ENCODE results near the gene CHD1. TPM values are rescaled to one million over a fixed set of nuclear protein-coding genes. Genes with fewer than 3 reads are reported as not detected.
A peak's percentile ranks its signal among the peaks of the same experiment; 100 is the strongest.

Gene CHD1
- total RNA-seq, 1 donor from 2014 or later = 39.0 TPM

DNA sequence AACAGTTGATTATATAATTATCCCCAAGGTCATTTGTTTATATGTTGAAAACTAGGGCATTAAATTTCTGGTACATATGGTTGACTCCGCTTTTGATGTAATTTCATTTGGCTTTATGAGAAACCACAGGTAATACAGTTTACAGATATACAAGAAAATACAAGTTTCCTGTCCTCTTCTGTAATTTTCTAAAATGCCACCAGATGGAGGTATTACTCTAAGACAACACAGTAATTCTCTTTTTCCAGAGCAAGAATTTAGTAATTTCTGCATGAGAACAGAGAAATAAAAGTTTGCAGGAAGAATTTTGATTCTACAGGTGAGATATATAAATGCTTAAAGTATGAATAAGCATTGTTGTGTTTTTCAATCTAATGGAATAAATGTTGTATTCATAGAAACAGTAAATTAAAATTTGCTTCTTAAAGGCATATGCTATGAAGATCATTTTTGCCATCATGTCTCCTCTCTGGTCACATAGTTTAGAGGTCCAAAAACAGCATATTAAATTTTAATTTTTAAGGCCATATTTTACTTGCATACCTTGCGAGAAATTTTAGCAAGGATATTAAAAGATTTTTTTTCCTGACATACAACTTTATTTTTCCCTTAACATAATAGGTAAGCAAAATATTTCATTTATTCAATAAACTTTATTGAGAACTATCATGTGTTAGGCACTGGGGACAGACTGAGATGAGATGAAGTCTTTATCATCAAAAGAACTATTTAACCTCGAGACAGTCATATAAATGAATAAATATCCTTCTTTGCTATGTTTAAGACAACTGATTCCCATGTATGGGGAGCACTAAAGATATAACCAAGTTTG is 22.7 kb downstream of the CHD1 start:
- H3K9me3 ChIP-seq (ENCODE audit: insufficient read depth, low read depth, low read length) = no peaks in the 10 kb centered on the region
- H3K36me3 ChIP-seq (ENCODE audit: insufficient read depth, low read length) = peaks cover 15% of the 10 kb centered on the region
- no peak overlapping the region for H2AFZ ChIP-seq (ENCODE audit: low read depth, low read length)
- Mint-ChIP-seq H3K4me3 (ENCODE audit: unreplicated experiment) (no peak overlapping the region), H3K4me1 (ENCODE audit: low read depth, unreplicated experiment) (peaks cover 12% of the 10 kb centered on the region), H3K27me3 (ENCODE audit: low read depth, unreplicated experiment) (no peaks in the 10 kb centered on the region), H3K27ac (ENCODE audit: unreplicated experiment) (no peak overlapping the region), H3K36me3 (ENCODE audit: low read depth, unreplicated experiment) (peaks cover 2% of the 10 kb centered on the region), H3K9me3 (ENCODE audit: unreplicated experiment) (no peaks in the 10 kb centered on the region)
- no peaks in the 10 kb centered on the region for H3K27me3 ChIP-seq (ENCODE audit: insufficient read depth, low read length)
- H3K4me2 ChIP-seq (ENCODE audit: low read length) = no peak overlapping the region
- H3K4me3 ChIP-seq (ENCODE audit: insufficient read depth, low read depth, low read length) = no peak overlapping the region
- DNase-seq (ENCODE audit: low read depth) (peak; percentile 16), FAIRE-seq (peak; percentile 37)
- peaks cover 87% of the 10 kb centered on the region for H3K79me2 ChIP-seq (ENCODE audit: insufficient read depth, low read length)
- TF ChIP-seq EZH2 (IDR thresholded peaks at IDR 0.05; ENCODE audit: insufficient read depth, low read length) = no peak
- TF ChIP-seq CTCF (IDR thresholded peaks at IDR 0.05; ENCODE audit: insufficient read depth, low read depth, low read length) = peak; percentile 52
- no peak overlapping the region for H3K9ac ChIP-seq (ENCODE audit: low read length)
- H3K27ac ChIP-seq (ENCODE audit: low read depth, low read length) = peak overlapping the region; percentile 36
- H4K20me1 ChIP-seq (ENCODE audit: insufficient read depth, low read length) = peaks cover 9% of the 10 kb centered on the region
- H3K4me1 ChIP-seq (ENCODE audit: insufficient read depth, low read length) = peaks cover 18% of the 10 kb centered on the region

DNA sequence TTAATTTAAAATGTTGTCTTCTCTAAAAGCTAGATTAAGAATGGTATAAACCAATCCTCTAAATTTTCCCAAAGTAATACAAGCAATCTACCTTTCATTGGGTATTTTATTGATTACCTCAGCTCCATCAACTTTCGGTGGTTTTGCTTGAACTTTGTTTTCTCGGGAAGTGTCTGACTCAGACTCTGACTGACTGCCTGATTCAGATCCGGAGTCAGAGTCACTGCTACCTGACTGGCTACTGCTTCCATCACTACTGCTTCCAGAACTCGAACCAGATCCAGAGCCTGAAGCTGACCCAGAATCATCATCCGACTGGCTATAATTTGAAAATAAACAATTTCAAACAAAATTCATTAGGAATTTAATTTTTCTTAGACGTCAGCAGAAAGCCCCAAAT is 24.0 kb downstream of the CHD1 start:
- Histone ChIP-seq H3K27me3 (ENCODE audit: insufficient read depth, low read length) (no peaks in the 10 kb centered on the region), H2AFZ (ENCODE audit: low read depth, low read length) (no peak overlapping the region), H3K4me1 (ENCODE audit: insufficient read depth, low read length) (peaks cover 18% of the 10 kb centered on the region), H3K9ac (ENCODE audit: low read length) (no peak overlapping the region), H3K4me3 (ENCODE audit: insufficient read depth, low read depth, low read length) (no peak overlapping the region), H3K9me3 (ENCODE audit: insufficient read depth, low read depth, low read length) (no peaks in the 10 kb centered on the region), H4K20me1 (ENCODE audit: insufficient read depth, low read length) (peaks cover 4% of the 10 kb centered on the region), H3K36me3 (ENCODE audit: insufficient read depth, low read length) (peaks cover 18% of the 10 kb centered on the region), H3K27ac (ENCODE audit: low read depth, low read length) (peak overlapping the region; percentile 36), H3K79me2 (ENCODE audit: insufficient read depth, low read length) (peaks cover 75% of the 10 kb centered on the region), H3K4me2 (ENCODE audit: low read length) (peak overlapping the region; percentile 13)
- H3K4me1 Mint-ChIP-seq (ENCODE audit: low read depth, unreplicated experiment) = peaks cover 12% of the 10 kb centered on the region
- no peaks in the 10 kb centered on the region for H3K9me3 Mint-ChIP-seq (ENCODE audit: unreplicated experiment)
- H3K36me3 Mint-ChIP-seq (ENCODE audit: low read depth, unreplicated experiment) = peaks cover 2% of the 10 kb centered on the region
- no peaks in the 10 kb centered on the region for H3K27me3 Mint-ChIP-seq (ENCODE audit: low read depth, unreplicated experiment)
- DNase-seq (ENCODE audit: low read depth) (peak; percentile 52), FAIRE-seq (no peak)
- H3K27ac Mint-ChIP-seq (ENCODE audit: unreplicated experiment) = no peak overlapping the region
- TF ChIP-seq CTCF (IDR thresholded peaks at IDR 0.05; ENCODE audit: insufficient read depth, low read depth, low read length) (no peak), EZH2 (IDR thresholded peaks at IDR 0.05; ENCODE audit: insufficient read depth, low read length) (no peak)
- no peak overlapping the region for H3K4me3 Mint-ChIP-seq (ENCODE audit: unreplicated experiment)

- Histone ChIP-seq H3K79me2 (ENCODE audit: insufficient read depth, low read length) (peaks cover 54% of the 10 kb centered on the region), H3K4me3 (ENCODE audit: insufficient read depth, low read depth, low read length) (no peak overlapping the region), H3K4me1 (ENCODE audit: insufficient read depth, low read length) (peaks cover 18% of the 10 kb centered on the region), H3K27me3 (ENCODE audit: insufficient read depth, low read length) (no peaks in the 10 kb centered on the region), H3K36me3 (ENCODE audit: insufficient read depth, low read length) (peaks cover 28% of the 10 kb centered on the region), H3K27ac (ENCODE audit: low read depth, low read length) (peak overlapping the region; percentile 28), H3K9me3 (ENCODE audit: insufficient read depth, low read depth, low read length) (no peaks in the 10 kb centered on the region), H3K9ac (ENCODE audit: low read length) (no peak overlapping the region), H3K4me2 (ENCODE audit: low read length) (no peak overlapping the region), H2AFZ (ENCODE audit: low read depth, low read length) (no peak overlapping the region), H4K20me1 (ENCODE audit: insufficient read depth, low read length) (peaks cover 4% of the 10 kb centered on the region)
- H3K36me3 Mint-ChIP-seq (ENCODE audit: low read depth, unreplicated experiment) = no peaks in the 10 kb centered on the region
- H3K27me3 Mint-ChIP-seq (ENCODE audit: low read depth, unreplicated experiment) = no peaks in the 10 kb centered on the region
- DNase-seq (ENCODE audit: low read depth) = peak; percentile 47
- no peak overlapping the region for H3K4me3 Mint-ChIP-seq (ENCODE audit: unreplicated experiment)
- TF ChIP-seq CTCF (IDR thresholded peaks at IDR 0.05; ENCODE audit: insufficient read depth, low read depth, low read length) (no peak), EZH2 (IDR thresholded peaks at IDR 0.05; ENCODE audit: insufficient read depth, low read length) (no peak)
- peak; percentile 63 for FAIRE-seq
- peaks cover 8% of the 10 kb centered on the region for H3K4me1 Mint-ChIP-seq (ENCODE audit: low read depth, unreplicated experiment)
- H3K27ac Mint-ChIP-seq (ENCODE audit: unreplicated experiment) = no peak overlapping the region
- H3K9me3 Mint-ChIP-seq (ENCODE audit: unreplicated experiment) = no peaks in the 10 kb centered on the region
These were observed 26.1 kb downstream of the CHD1 start for GRCh38 chr5:98902733-98903132.
